ENCODE results near the gene SCN5A.

DNA sequence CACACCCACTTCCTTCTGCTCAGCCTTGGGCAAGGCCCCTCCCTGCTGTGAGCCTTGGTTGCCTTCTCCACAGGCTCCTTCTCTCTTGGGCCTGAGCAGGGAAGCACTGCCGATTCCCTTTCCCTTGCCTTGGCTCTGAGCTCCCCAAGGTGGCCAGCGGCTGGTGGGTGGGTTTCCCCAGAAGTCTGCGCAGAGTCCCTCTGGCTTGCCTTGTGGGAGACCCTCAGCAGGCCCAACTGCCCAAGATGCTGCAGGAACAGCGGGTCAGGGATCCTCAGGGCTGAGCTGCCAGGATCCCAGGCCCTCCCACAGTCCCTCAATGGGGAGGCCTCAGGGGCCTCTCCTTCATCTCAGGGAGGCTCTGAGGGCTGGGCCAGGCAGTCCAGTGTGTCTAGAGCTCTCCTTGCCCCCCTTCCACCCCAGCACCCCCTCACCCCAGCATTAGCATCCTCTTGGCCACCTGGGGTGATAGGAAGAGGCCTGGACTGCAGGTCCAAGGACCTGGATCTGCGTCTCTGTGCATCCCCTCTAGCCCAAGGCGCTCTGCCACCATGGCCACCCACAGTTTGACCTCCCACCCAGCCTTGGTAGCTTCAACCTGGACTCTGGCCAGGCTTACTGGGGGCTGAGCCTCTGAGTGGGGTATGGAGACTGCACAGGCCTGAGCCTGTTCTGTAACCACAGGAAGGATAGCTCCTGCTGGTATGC, 84.7 kb downstream of the SCN5A start:
- TF ChIP-seq, protein P1, sequence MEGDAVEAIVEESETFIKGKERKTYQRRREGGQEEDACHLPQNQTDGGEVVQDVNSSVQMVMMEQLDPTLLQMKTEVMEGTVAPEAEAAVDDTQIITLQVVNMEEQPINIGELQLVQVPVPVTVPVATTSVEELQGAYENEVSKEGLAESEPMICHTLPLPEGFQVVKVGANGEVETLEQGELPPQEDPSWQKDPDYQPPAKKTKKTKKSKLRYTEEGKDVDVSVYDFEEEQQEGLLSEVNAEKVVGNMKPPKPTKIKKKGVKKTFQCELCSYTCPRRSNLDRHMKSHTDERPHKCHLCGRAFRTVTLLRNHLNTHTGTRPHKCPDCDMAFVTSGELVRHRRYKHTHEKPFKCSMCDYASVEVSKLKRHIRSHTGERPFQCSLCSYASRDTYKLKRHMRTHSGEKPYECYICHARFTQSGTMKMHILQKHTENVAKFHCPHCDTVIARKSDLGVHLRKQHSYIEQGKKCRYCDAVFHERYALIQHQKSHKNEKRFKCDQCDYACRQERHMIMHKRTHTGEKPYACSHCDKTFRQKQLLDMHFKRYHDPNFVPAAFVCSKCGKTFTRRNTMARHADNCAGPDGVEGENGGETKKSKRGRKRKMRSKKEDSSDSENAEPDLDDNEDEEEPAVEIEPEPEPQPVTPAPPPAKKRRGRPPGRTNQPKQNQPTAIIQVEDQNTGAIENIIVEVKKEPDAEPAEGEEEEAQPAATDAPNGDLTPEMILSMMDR (optimal IDR thresholded peaks at IDR 0.05 in 1 of 3, IDR thresholded peaks at IDR 0.05 in 1 of 3, conservative IDR thresholded peaks at IDR 0.05 in 1 of 3; ENCODE audit: extremely low read depth in 1 of 3, insufficient read depth in 2 of 3, low read length in 3 of 3) = no peak
- no peak for TF ChIP-seq EZH2 (IDR thresholded peaks at IDR 0.05; ENCODE audit: low read length)
